Endometrium (tissue), 2 donors: ENCODE results near the gene SLC6A19.
"Not testable (repeated sequence)": the region's sequence is repeated elsewhere in the genome, so short reads cannot be mapped to it uniquely, and the experiment has no call there.

Source experiments
- FAIRE-seq: peaks from 2 replicates; lab custom pipeline; 2012; peaks lifted over from hg19 to GRCh38; lab: Jason Lieb, UNC
- donor health status: control.
- donor health status: control.

Gene SLC6A19

DNA sequence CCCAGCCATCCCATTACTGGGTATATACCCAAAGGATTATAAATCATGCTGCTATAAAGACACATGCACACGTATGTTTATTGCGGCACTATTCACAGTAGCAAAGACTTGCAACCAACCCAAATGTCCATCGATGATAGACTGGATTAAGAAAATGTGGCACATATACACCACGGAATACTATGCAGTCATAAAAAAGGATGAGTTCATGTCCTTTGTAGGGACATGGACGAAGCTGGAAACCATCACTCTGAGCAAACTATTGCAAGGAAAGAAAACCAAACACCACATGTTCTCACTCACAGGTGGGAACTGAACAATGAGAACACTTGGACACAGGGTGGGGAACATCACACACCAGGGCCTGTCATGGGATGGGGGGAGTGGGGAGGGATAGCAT lies 66.1 kb downstream of the SLC6A19 start:
- not testable (repeated sequence) for FAIRE-seq

DNA sequence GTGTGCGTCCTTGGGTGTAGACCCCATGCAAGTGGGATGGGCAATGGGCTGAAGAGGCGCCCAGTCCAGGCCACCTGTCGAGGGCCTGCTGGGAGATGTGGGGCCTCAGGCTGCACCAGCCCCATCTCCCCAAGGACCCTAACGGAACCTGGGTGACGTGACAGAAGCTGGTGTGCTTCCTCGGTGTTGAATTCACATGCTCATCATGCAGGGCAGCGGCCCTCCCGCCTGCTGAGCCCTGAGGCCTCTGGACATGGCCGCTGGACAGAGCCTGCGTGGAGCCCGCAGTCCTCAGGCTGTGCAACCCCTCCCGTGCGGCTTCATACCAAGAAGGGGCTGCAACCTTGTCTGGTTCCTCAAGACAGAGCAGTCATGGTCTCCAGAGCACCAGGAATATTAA lies 66.7 kb downstream of the SLC6A19 start:
- FAIRE-seq = no peak

DNA sequence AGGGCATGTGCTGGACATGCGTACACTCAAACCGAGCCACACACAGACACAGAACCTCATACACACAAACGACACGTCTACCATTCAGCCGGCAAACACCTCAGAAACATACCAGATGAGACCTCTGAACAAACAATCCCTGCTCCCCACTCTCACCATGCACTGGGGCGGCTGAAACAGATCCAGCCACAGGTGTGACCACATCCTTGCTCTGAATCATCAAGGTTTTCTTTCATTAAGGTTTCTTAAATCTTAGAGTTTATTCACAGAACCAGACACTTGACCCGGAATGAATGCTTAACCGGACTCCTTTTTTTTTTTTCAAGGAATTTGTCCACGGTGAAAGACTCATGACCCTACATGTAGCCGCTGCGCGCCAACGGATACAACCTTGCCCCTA lies 67.3 kb downstream of the SLC6A19 start:
- FAIRE-seq = no peak

DNA sequence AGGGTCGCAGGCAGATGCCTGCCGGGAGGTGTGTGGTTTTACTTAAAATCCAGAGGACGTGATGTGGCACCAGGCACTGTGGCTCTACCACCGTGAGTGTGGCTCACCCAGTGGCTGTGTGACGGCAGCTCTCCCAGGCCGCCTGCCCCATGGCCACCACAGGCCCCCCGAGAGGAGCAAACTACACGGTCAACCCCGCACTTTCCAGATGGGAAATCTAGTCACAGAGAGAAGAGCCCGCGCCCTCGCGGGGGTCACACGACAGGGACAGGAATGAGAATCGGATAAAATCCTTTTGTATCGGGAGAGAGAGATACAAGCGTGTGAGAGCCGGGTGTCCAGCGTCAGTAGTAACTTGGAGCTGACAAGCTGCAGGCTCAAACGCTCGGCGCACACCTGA lies 69.0 kb downstream of the SLC6A19 start:
- FAIRE-seq = no peak

DNA sequence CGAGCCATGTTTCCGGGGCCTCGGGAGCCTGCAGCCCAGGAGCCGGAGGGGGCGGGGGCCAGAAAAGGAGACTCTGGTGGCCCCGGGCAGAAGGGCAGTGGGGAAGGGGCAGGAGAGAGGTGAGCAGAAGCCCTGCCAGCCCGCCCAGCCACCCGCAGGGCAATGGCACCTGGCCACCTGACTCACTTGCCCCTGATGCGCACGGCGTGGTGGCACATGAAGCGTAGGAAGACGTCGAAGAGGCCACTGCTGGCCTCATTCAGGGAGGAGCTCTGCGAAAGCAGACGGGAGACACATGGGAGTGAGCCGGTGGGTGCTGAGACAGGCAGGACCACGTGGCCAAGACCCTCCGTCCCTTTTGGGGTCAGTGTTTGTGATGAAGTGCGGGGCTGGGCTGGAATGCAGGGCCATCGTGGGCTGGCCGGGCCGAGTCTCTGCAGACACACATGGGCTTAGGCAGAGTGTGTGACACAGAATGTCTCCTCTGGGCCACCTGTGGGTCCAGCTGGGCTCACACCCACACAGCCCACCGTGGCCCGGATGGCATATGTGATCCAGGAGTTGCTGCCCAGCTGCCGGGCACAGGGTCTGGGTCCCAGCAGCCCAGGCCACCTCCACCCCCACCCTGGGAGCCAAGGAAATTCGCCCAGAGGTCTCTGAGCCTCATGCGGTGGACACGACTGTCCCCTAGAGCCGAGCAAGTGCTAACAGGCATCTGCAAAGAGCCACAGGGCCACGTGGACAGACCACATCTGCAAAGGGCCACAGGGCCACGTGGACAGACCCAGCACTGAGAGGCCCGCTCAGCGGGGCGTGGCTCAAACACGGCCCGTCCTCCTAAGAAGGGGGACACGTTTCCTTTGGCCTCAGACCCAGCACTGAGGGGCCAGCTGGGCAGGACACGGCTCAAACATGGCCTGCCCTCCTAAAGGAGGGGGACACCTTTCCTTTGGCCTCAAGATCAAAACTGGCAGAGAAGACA lies 69.8 kb downstream of the SLC6A19 start:
- no peak for FAIRE-seq

DNA sequence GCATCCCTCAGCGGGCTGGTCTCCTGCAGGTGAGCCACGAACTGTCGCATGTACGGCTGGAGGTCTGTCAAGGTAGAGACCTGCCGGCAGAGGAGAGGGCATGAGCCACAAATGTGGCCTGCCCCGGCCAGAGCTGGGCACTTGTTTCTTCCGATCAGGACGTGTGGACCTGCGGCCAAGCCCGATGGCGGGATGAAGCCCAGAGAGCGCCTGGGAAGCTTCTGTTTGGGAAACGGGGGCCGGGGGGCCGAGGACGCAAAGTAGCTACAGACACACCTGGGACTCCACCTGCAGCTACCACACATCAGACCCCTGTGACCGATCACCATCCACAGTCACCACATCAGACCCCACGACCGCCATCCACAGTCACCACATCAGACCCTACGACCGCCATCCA lies 70.8 kb downstream of the SLC6A19 start:
- FAIRE-seq = no peak

DNA sequence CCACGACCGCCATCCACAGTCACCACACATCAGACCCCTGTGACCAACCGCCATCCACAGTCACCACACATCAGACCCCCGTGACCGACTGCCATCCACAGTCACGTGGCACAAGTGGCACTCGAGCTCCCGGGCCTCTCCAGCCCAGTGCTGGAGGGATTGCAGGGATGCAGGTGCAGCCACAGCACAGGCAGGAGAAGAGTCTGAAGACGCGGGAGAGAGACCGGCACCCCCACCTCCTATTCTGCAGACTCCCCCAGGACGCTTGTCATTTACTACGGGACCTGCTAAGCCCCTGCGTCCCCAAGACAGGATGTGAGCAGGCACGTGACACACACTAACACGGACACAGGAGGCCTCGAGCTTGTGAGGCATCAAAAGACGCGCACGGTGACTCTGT lies 72.3 kb downstream of the SLC6A19 start:
- no peak for FAIRE-seq

DNA sequence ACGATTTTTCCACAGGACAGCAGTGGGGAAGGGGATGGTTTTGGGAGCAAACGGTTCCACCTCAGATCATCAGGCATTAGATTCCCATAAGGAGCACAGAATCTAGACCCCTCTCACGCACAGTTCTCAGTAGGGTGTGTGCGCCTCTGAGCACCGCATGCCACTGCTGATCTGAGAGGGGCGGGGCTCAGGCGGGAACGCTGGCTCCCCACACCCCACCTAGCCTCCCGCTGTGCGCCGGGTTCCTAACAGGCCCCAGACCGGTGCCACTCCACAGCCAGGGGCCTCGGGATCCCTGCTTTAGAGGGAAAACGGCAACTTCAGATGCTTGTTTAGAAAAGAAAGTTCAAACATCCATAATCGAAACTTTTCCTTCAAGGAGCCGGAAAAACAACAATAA lies 73.1 kb downstream of the SLC6A19 start:
- no peak for FAIRE-seq
